ENCODE measurements around the gene PSMD3. TPM values are rescaled to one million over a fixed set of nuclear protein-coding genes. Genes with fewer than 3 reads are reported as not detected.

PSMD3 gene
- total and polyA plus RNA-seq, 8 donors: 32.0 to 43.5 (median 39.4) TPM

DNA sequence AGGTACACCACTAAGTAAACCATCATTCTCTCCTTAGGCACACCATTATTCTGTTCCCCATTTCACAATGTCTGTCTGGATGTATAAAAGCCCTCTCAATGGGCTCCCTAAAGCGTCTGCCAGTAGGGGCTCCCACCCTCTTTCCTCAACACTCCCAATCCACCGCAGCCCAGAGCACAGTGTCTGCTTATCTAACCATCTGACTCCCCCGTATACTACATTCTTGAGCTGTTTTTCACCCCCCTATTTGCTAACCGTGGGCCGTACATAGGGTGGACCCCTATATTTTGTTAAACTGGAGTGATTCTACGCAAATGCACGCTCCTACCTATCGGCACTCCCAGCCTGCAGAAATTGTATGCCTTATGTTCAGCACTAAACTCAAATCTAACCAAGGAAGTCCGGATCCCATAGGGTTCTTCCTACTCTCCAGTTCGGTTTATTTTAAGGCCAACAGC is 685 bp upstream of the PSMD3 start:
- no peak for FAIRE-seq
- H3K27me3 ChIP-seq: no peaks in the 10 kb centered on the region
- TF ChIP-seq, protein P1, sequence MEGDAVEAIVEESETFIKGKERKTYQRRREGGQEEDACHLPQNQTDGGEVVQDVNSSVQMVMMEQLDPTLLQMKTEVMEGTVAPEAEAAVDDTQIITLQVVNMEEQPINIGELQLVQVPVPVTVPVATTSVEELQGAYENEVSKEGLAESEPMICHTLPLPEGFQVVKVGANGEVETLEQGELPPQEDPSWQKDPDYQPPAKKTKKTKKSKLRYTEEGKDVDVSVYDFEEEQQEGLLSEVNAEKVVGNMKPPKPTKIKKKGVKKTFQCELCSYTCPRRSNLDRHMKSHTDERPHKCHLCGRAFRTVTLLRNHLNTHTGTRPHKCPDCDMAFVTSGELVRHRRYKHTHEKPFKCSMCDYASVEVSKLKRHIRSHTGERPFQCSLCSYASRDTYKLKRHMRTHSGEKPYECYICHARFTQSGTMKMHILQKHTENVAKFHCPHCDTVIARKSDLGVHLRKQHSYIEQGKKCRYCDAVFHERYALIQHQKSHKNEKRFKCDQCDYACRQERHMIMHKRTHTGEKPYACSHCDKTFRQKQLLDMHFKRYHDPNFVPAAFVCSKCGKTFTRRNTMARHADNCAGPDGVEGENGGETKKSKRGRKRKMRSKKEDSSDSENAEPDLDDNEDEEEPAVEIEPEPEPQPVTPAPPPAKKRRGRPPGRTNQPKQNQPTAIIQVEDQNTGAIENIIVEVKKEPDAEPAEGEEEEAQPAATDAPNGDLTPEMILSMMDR (IDR thresholded peaks at IDR 0.05): no peak
- peak overlapping the region; percentile 60 to 88 (median 80) for H3K27ac ChIP-seq
- intact Hi-C loops (cut with DNase I): no loop called here
- 0% methylated on average over 10 of the region's 10 CpGs for WGBS, 2 donors
- DNase-seq: no peak
- ATAC-seq: peak; percentile 26 to 32 (median 28)
- H3K4me3 ChIP-seq: peak overlapping the region; percentile 11 to 98 (median 60)
- H3K9me3 ChIP-seq: no peaks in the 10 kb centered on the region
- H3K36me3 ChIP-seq: peaks cover 0 to 9% (median 7%) of the 10 kb centered on the region in 3 donors
- peaks cover 8 to 14% (median 12%) of the 10 kb centered on the region in 3 donors for H3K4me1 ChIP-seq

DNA sequence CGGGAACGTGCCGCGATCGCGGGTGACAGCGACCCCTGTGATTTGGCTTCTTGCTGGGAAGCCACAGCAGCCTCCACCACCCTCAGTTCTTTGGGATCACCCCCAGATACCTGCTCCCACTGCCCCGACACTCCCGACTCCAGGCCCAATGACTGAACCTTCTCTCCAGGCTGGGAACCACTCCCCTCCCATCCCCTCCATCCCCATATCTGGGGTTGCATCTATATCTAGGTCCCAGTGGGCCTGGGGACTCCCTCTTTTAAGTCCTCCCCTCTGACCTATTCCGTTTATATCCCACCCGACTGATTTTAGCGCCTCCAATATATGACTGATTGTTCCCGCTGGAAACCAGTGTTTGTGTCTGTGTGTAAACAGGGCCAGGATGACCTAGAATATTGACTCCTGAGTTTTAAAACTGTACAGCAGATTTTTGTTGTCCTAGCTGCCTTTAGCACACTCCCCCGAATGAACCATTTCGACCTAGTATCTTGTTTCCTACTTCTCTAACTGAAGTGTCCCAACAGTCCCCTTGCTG is 667 bp downstream of the PSMD3 start:
- no peaks in the 10 kb centered on the region for H3K9me3 ChIP-seq
- 0 to 1% methylated on average over 15 of the region's 15 CpGs for WGBS, 2 donors
- no peak for DNase-seq
- intact Hi-C loops (cut with DNase I): no loop called here
- peak in 2 of 4 donors; percentile 1 for ATAC-seq
- no peaks in the 10 kb centered on the region for H3K27me3 ChIP-seq
- peaks cover 8 to 14% (median 12%) of the 10 kb centered on the region in 3 donors for H3K4me1 ChIP-seq
- peak overlapping the region; percentile 73 to 88 (median 85) for H3K27ac ChIP-seq
- H3K36me3 ChIP-seq: peaks cover 0 to 22% (median 19%) of the 10 kb centered on the region in 3 donors
- H3K4me3 ChIP-seq: peak overlapping the region; percentile 55 to 98 (median 82)
- TF ChIP-seq, protein P1 (IDR thresholded peaks at IDR 0.05): no peak
- FAIRE-seq: no peak

DNA sequence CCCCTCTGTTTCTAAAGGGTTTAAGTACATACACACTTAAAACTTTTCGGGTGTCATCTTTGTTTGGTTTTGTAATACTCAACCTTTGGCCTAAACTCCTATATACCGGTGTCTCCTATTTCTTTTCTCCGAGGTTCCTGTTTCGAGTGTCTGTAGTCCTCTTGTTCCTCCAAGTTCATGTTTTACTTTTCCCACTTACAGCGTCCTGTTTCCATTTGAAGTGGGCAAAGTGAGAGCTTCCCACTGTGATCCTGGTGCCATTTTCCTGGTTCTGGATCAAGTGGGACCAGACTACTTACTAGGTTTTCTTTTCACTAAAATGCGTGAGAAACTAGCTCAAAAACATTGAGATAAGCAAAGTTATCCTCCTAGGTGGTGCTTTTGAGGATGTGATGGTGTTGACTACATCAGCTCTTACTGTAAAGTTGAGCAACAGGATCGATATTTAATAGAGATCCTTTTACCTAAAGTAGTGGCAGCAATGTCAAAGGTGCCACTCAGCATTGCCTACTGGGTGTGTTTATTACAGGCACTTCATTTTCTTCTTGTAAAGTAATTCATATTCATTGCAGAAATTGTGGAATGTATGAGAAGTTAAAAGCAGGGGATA is 1.3 kb downstream of the PSMD3 start:
- peak overlapping the region in 3 of 4 donors; percentile 55 to 98 (median 91) for H3K4me3 ChIP-seq
- H3K4me1 ChIP-seq: peaks cover 8 to 14% (median 12%) of the 10 kb centered on the region in 3 donors
- ATAC-seq: no peak
- peaks cover 0 to 28% (median 25%) of the 10 kb centered on the region in 3 donors for H3K36me3 ChIP-seq
- no peaks in the 10 kb centered on the region for H3K27me3 ChIP-seq
- 10 to 17% methylated on average over 7 of the region's 7 CpGs for WGBS, 2 donors
- no peak for DNase-seq
- intact Hi-C loops (cut with DNase I): no loop called here
- FAIRE-seq: no peak
- H3K9me3 ChIP-seq: no peaks in the 10 kb centered on the region
- TF ChIP-seq, protein P1 (IDR thresholded peaks at IDR 0.05): no peak
- no peak overlapping the region for H3K27ac ChIP-seq

- Histone ChIP-seq H3K36me3 (peaks cover 7 to 93% (median 73%) of the 10 kb centered on the region in 3 donors), H3K27me3 (no peaks in the 10 kb centered on the region), H3K4me1 (peaks cover 0 to under 1% (median 0%) of the 10 kb centered on the region in 3 donors), H3K4me3 (no peak overlapping the region), H3K9me3 (no peaks in the 10 kb centered on the region), H3K27ac (no peak overlapping the region)
- ATAC-seq: no peak
- no peak for FAIRE-seq
- WGBS, 2 donors: 87 to 94% methylated on average over 11 of the region's 11 CpGs
- no peak for DNase-seq
- intact Hi-C loops (cut with DNase I): no loop called here
- TF ChIP-seq, protein P1 (IDR thresholded peaks at IDR 0.05): no peak
Observed at GRCh38 chr17:39988206-39988810, 7.7 kb downstream of the PSMD3 start.
